IPS-11a (cell line): ENCODE results near the gene RALBP1.
"Not testable (repeated sequence)": the region's sequence is repeated elsewhere in the genome, so short reads cannot be mapped to it uniquely, and the experiment has no call there.

ENCODE experiments used
- H3K4me3 ChIP-seq: one replicate; pipeline ENCODE4 v1.5.1; 2013; ENCODE audit warnings: low read depth, low read length, control low read depth

Gene RALBP1

GRCh38 chr18:9454061-9454703, 21.1 kb upstream of the RALBP1 start:
- no peak overlapping the region for H3K4me3 ChIP-seq

GRCh38 chr18:9455718-9456511, 19.4 kb upstream of the RALBP1 start:
- no peak overlapping the region for H3K4me3 ChIP-seq

GRCh38 chr18:9466127-9466526, 9.2 kb upstream of the RALBP1 start:
- H3K4me3 ChIP-seq = no peak overlapping the region

- no peak overlapping the region for H3K4me3 ChIP-seq
These were observed 8.5 kb upstream of the RALBP1 start for GRCh38 chr18:9466846-9467245.

GRCh38 chr18:9468998-9469397, 6.3 kb upstream of the RALBP1 start:
- no peak overlapping the region for H3K4me3 ChIP-seq

- H3K4me3 ChIP-seq = no peak overlapping the region
These were observed 5.6 kb upstream of the RALBP1 start for GRCh38 chr18:9469685-9470084.

GRCh38 chr18:9474108-9474982, 968 bp upstream of the RALBP1 start:
- H3K4me3 ChIP-seq = peak overlapping the region; percentile 77

GRCh38 chr18:9475643-9476591, 604 bp downstream of the RALBP1 start:
- peak overlapping the region; percentile 85 for H3K4me3 ChIP-seq

- not testable (repeated sequence) for H3K4me3 ChIP-seq
These were observed 1.6 kb downstream of the RALBP1 start for GRCh38 chr18:9476949-9477348.

- H3K4me3 ChIP-seq = no peak overlapping the region
These were observed 2.2 kb downstream of the RALBP1 start for GRCh38 chr18:9477509-9477908.

GRCh38 chr18:9478545-9478944, 3.2 kb downstream of the RALBP1 start:
- no peak overlapping the region for H3K4me3 ChIP-seq

- H3K4me3 ChIP-seq = no peak overlapping the region
These were observed 7.5 kb downstream of the RALBP1 start for GRCh38 chr18:9482790-9483189.

- H3K4me3 ChIP-seq = no peak overlapping the region
These were observed 8.2 kb downstream of the RALBP1 start for GRCh38 chr18:9483526-9483925.

- not testable (repeated sequence) for H3K4me3 ChIP-seq
These were observed 9.5 kb downstream of the RALBP1 start for GRCh38 chr18:9484856-9485255.

GRCh38 chr18:9488538-9488937, 13.2 kb downstream of the RALBP1 start:
- H3K4me3 ChIP-seq = no peak overlapping the region

- no peak overlapping the region for H3K4me3 ChIP-seq
These were observed 19.5 kb downstream of the RALBP1 start for GRCh38 chr18:9494778-9495331.

GRCh38 chr18:9495465-9495864, 20.2 kb downstream of the RALBP1 start:
- H3K4me3 ChIP-seq = no peak overlapping the region

- no peak overlapping the region for H3K4me3 ChIP-seq
These were observed 20.8 kb downstream of the RALBP1 start for GRCh38 chr18:9495916-9496705.

GRCh38 chr18:9506046-9506792, 30.9 kb downstream of the RALBP1 start:
- no peak overlapping the region for H3K4me3 ChIP-seq
